Liver (tissue), 9 donors: Measurements from ENCODE around the gene PTCSC3. TPM values are rescaled to one million over a fixed set of nuclear protein-coding genes. Genes with fewer than 3 reads are reported as not detected.

Experiments
- DNase-seq: peaks from one replicate; pipeline ENCODE4 v3.0.0-alpha.2; 2017; ENCODE audit warnings: low spot score
- H3K27ac ChIP-seq, 2 donors: one replicate each; pipeline ENCODE4 v1.7.0; 2013; ENCODE audit warnings: inconsistent platforms in 2 of 2, low read length in 2 of 2, control low read depth in 1 of 2, low read depth in 1 of 2, mild to moderate bottlenecking in 1 of 2
- H3K27me3 ChIP-seq, 4 donors: one replicate each; pipeline versions ENCODE4 v1.6.1 to v1.7.0; 2013; ENCODE audit warnings: low read length in 3 of 4, inconsistent platforms in 1 of 4, mild to moderate bottlenecking in 1 of 4, moderate library complexity in 1 of 4; ENCODE audit not compliant: control insufficient read depth in 4 of 4, insufficient read depth in 4 of 4
- H3K36me3 ChIP-seq, 4 donors: one replicate each; pipeline versions ENCODE4 v1.6.1 to v1.7.0; 2013; ENCODE audit warnings: low read length in 3 of 4, mild to moderate bottlenecking in 3 of 4, low read depth in 1 of 4, moderate library complexity in 1 of 4; ENCODE audit not compliant: control insufficient read depth in 4 of 4, insufficient read depth in 3 of 4
- H3K4me1 ChIP-seq, 4 donors: one replicate each; pipeline versions ENCODE4 v1.6.1 to v1.7.0; 2013; ENCODE audit warnings: low read length in 3 of 4, mild to moderate bottlenecking in 3 of 4, moderate library complexity in 1 of 4; ENCODE audit not compliant: control insufficient read depth in 4 of 4, insufficient read depth in 4 of 4
- H3K4me3 ChIP-seq, 3 donors: one replicate each; pipeline versions ENCODE4 v1.6.1 to v1.7.0; 2013; ENCODE audit warnings: low read length in 3 of 3, control low read depth in 1 of 3, low read depth in 1 of 3, mild to moderate bottlenecking in 1 of 3
- H3K9ac ChIP-seq, 2 donors: one replicate each; pipeline ENCODE4 v1.7.0; 2013; ENCODE audit warnings: low read length in 2 of 2, mild to moderate bottlenecking in 2 of 2, moderate library complexity in 2 of 2, control low read depth in 1 of 2, low read depth in 1 of 2
- H3K9me3 ChIP-seq, 4 donors: one replicate each; pipeline versions ENCODE4 v1.6.1 to v1.7.0; 2013; ENCODE audit warnings: low read length in 3 of 4; ENCODE audit not compliant: control insufficient read depth in 4 of 4
- ATF3 ChIP-seq: IDR thresholded peaks from 2 replicates; pipeline ENCODE4 v1.6.1; 2016; ENCODE audit warnings: antibody characterized with exemption
- CTCF ChIP-seq: fragments of 150-350 bp; IDR thresholded peaks from 2 replicates; pipeline ENCODE4 v1.5.1; 2017; ENCODE audit warnings: improper control_type of control experiment, low read depth, low read length; ENCODE audit not compliant: missing input control
- EGR1 ChIP-seq, 2 donors: IDR thresholded peaks; 2 replicates each; pipeline ENCODE4 v1.6.1; 2016 to 2018; ENCODE audit warnings: antibody characterized with exemption in 2 of 2, low read depth in 2 of 2
- FOXA1 ChIP-seq: IDR thresholded peaks from 2 replicates; pipeline ENCODE4 v1.6.1; 2016; ENCODE audit warnings: antibody characterized with exemption
- FOXA2 ChIP-seq: IDR thresholded peaks from 2 replicates; pipeline ENCODE4 v1.6.1; 2016; ENCODE audit warnings: antibody characterized with exemption
- GABPA ChIP-seq, 2 donors: IDR thresholded peaks in 1 of 2; conservative IDR thresholded peaks in 1 of 2; 2 replicates each; pipeline ENCODE4 v1.6.1; 2016; ENCODE audit warnings: antibody characterized with exemption in 2 of 2, mild to moderate bottlenecking in 1 of 2, moderate library complexity in 1 of 2
- JUND ChIP-seq, 2 donors: IDR thresholded peaks; 2 replicates each; pipeline ENCODE4 v1.6.1; 2016; ENCODE audit warnings: antibody characterized with exemption in 2 of 2
- RAD21 ChIP-seq, 2 donors: IDR thresholded peaks; 2 replicates each; pipeline ENCODE4 v1.6.1; 2016; ENCODE audit warnings: antibody characterized with exemption in 2 of 2, mild to moderate bottlenecking in 2 of 2
- REST ChIP-seq: IDR thresholded peaks from 2 replicates; pipeline ENCODE4 v1.6.1; 2016; ENCODE audit warnings: antibody characterized with exemption, mild to moderate bottlenecking
- RXRA ChIP-seq, 2 donors: IDR thresholded peaks; 2 replicates each; pipeline ENCODE4 v1.6.1; 2017 to 2018; ENCODE audit warnings: antibody characterized with exemption in 2 of 2, mild to moderate bottlenecking in 1 of 2
- TAF1 ChIP-seq: conservative IDR thresholded peaks from 2 replicates; pipeline ENCODE4 v1.6.1; 2016; ENCODE audit warnings: antibody characterized with exemption, mild to moderate bottlenecking
- WGBS: extraction: QIAGEN DNeasy Blood & Tissue Kit; methylation state at CpG from one replicate; pipeline ENCODE4 v1.1.7; 2013; 5-methylcytosine and 5-hydroxymethylcytosine counted together
- polyA plus RNA-seq, 2 donors: library from polyadenylated mRNA; stranded (reverse) in 1 of 2; unstranded in 1 of 2; fragments of 200-250 nt in 1 of 2; fragments of >200 nt in 1 of 2; fragmentation: Nextera tagmentation in 1 of 2; extraction: Ambion mirVana in 1 of 2; gene quantifications; one replicate each; pipeline versions ENCODE4 v1.2.1 to v1.2.3, GENCODE V29; 2013 to 2015
- total RNA-seq, 2 donors: library from RNA; depleted of rRNA; stranded (reverse); fragments of >200 nt; gene quantifications; one replicate each; pipeline ENCODE4 v1.2.3, GENCODE V29; 2014
- TF ChIP-seq, protein P1 (sequence below): IDR thresholded peaks from 2 replicates; pipeline ENCODE4 v1.6.1; 2016; ENCODE audit warnings: antibody characterized with exemption
- TF ChIP-seq, protein P2 (sequence below): IDR thresholded peaks from 2 replicates; pipeline ENCODE4 v1.6.1; 2016; ENCODE audit warnings: antibody characterized with exemption
- donor health status: healthy.
- donor health status: healthy.
- donor health status: healthy.
- donor health status: healthy.
- donor health status: healthy.

PTCSC3 gene
- total and polyA plus RNA-seq, 4 donors: not detected

- H3K9me3 ChIP-seq: no peaks in the 10 kb centered on the region
- H3K9ac ChIP-seq: no peak overlapping the region
- no peaks in the 10 kb centered on the region for H3K36me3 ChIP-seq
- TF ChIP-seq RXRA (IDR thresholded peaks at IDR 0.05) (no peak), EGR1 (IDR thresholded peaks at IDR 0.05; ENCODE audit: low read depth in 2 of 2) (no peak), FOXA1 (no peak), GABPA (IDR thresholded peaks at IDR 0.05 in 1 of 2, conservative IDR thresholded peaks at IDR 0.05 in 1 of 2) (no peak), TAF1 (no peak), ATF3 (no peak), RAD21 (IDR thresholded peaks at IDR 0.05) (no peak), JUND (IDR thresholded peaks at IDR 0.05) (no peak), CTCF (no peak)
- TF ChIP-seq, protein P1, sequence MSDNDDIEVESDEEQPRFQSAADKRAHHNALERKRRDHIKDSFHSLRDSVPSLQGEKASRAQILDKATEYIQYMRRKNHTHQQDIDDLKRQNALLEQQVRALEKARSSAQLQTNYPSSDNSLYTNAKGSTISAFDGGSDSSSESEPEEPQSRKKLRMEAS: no peak
- DNase-seq: no peak
- H3K4me1 ChIP-seq: peaks cover 0 to 3% (median 0%) of the 10 kb centered on the region in 4 donors
- H3K4me3 ChIP-seq: no peak overlapping the region
- no peak overlapping the region for H3K27ac ChIP-seq
- peaks cover 0 to 4% (median 0%) of the 10 kb centered on the region in 4 donors for H3K27me3 ChIP-seq
These were observed 80.4 kb downstream of the PTCSC3 start for GRCh38 chr14:36096090-36096489.

- no peaks in the 10 kb centered on the region for H3K9me3 ChIP-seq
- peaks cover 0 to 4% (median 0%) of the 10 kb centered on the region in 4 donors for H3K27me3 ChIP-seq
- no peak for DNase-seq
- no peak overlapping the region for H3K9ac ChIP-seq
- H3K4me3 ChIP-seq: no peak overlapping the region
- no peak overlapping the region for H3K27ac ChIP-seq
- peaks cover 0 to 3% (median 0%) of the 10 kb centered on the region in 4 donors for H3K4me1 ChIP-seq
- H3K36me3 ChIP-seq: no peaks in the 10 kb centered on the region
- 89% methylated on average over 4 of the region's 4 CpGs for WGBS
- TF ChIP-seq ATF3: no peak
- TF ChIP-seq JUND (IDR thresholded peaks at IDR 0.05): no peak
- TF ChIP-seq, protein P2, sequence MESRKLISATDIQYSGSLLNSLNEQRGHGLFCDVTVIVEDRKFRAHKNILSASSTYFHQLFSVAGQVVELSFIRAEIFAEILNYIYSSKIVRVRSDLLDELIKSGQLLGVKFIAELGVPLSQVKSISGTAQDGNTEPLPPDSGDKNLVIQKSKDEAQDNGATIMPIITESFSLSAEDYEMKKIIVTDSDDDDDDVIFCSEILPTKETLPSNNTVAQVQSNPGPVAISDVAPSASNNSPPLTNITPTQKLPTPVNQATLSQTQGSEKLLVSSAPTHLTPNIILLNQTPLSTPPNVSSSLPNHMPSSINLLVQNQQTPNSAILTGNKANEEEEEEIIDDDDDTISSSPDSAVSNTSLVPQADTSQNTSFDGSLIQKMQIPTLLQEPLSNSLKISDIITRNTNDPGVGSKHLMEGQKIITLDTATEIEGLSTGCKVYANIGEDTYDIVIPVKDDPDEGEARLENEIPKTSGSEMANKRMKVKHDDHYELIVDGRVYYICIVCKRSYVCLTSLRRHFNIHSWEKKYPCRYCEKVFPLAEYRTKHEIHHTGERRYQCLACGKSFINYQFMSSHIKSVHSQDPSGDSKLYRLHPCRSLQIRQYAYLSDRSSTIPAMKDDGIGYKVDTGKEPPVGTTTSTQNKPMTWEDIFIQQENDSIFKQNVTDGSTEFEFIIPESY: no peak
- TF ChIP-seq CTCF: no peak
- no peak for TF ChIP-seq FOXA2
- TF ChIP-seq RXRA (IDR thresholded peaks at IDR 0.05): no peak
- TF ChIP-seq REST: no peak
- TF ChIP-seq TAF1: no peak
These were observed 81.6 kb downstream of the PTCSC3 start for GRCh38 chr14:36094963-36095362.
